ENCODE results near the gene CMC1.

DNA sequence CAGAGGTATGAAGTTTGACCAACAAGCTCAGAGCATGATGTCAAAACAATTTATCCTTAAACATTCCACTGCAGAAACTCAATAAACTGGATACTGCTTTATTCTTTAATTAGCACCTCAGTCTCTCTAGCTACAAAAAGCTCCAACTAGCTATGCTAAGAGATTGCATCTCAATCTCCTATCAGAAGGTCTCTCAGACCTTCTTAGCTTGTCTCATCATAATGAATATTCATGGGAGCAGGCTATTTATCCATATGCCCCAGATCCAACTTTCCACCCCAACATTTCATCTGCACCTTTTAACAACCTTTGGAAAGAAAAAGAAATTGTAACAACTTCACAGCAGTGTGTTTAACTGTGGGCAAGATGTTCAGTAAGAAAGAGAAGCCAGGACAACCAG lies 95.8 kb downstream of the CMC1 start:
- TF ChIP-seq MAX (IDR thresholded peaks at IDR 0.05) (no peak), JUN (IDR thresholded peaks at IDR 0.05) (no peak), CTCF (IDR thresholded peaks at IDR 0.05) (no peak), RCOR1 (IDR thresholded peaks at IDR 0.05; ENCODE audit: low read depth, low read length) (no peak), SMC3 (IDR thresholded peaks at IDR 0.05) (no peak)
- TF ChIP-seq, protein P1, sequence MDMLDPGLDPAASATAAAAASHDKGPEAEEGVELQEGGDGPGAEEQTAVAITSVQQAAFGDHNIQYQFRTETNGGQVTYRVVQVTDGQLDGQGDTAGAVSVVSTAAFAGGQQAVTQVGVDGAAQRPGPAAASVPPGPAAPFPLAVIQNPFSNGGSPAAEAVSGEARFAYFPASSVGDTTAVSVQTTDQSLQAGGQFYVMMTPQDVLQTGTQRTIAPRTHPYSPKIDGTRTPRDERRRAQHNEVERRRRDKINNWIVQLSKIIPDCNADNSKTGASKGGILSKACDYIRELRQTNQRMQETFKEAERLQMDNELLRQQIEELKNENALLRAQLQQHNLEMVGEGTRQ (IDR thresholded peaks at IDR 0.05) = no peak

Data from A549 (cell line).